GM13976 (cell line): ENCODE data around the gene PRPF19.

Experiments
- DNase-seq: peaks from one replicate; pipeline ENCODE4 v3.0.0; 2012; ENCODE audit warnings: low spot score
- CTCF ChIP-seq: IDR thresholded peaks from 2 replicates; pipeline ENCODE4 v1.5.1; 2012; ENCODE audit warnings: borderline replicate concordance, mild to moderate bottlenecking; ENCODE audit not compliant: insufficient read depth; ENCODE audit errors: extremely low read depth, missing control alignments, control extremely low read depth
- in situ Hi-C: fragments of 300-500 bp; cut with MboI; formaldehyde crosslinking; loops from one replicate; pipeline ENCODE4 v1.12.0; 2022; ENCODE audit warnings: low sequenced_read_pairs, mixed read lengths, inconsistent platforms; ENCODE audit not compliant: unreplicated experiment

Gene PRPF19

GRCh38 chr11:60872124-60872960 lies 34.0 kb downstream of the PRPF19 start:
- no peak for DNase-seq
- TF ChIP-seq CTCF = no peak
- in situ Hi-C loops = no loop called here

- in situ Hi-C loops = no loop called here
- TF ChIP-seq CTCF = no peak
- no peak for DNase-seq
Measured at GRCh38 chr11:60871378-60872061, 34.9 kb downstream of the PRPF19 start.

GRCh38 chr11:60870733-60871377 lies 35.5 kb downstream of the PRPF19 start:
- in situ Hi-C loops = no loop called here
- DNase-seq = no peak
- no peak for TF ChIP-seq CTCF

- DNase-seq = no peak
- in situ Hi-C loops = no loop called here
- no peak for TF ChIP-seq CTCF
Measured at GRCh38 chr11:60870276-60870675, 36.1 kb downstream of the PRPF19 start.

- no peak for TF ChIP-seq CTCF
- in situ Hi-C loops = no loop called here
- no peak for DNase-seq
Measured at GRCh38 chr11:60869451-60869825, 36.9 kb downstream of the PRPF19 start.

- no peak for TF ChIP-seq CTCF
- no peak for DNase-seq
- in situ Hi-C loops = no loop called here
Measured at GRCh38 chr11:60868682-60869450, 37.5 kb downstream of the PRPF19 start.
